ENCODE results near the gene CDKN2A. TPM values are rescaled to one million over a fixed set of nuclear protein-coding genes. Genes with fewer than 3 reads are reported as not detected.

Gene CDKN2A
- polyA plus RNA-seq, 1 of the 3 experiments (the other 2 are of a cell fraction): 41.4 TPM

DNA sequence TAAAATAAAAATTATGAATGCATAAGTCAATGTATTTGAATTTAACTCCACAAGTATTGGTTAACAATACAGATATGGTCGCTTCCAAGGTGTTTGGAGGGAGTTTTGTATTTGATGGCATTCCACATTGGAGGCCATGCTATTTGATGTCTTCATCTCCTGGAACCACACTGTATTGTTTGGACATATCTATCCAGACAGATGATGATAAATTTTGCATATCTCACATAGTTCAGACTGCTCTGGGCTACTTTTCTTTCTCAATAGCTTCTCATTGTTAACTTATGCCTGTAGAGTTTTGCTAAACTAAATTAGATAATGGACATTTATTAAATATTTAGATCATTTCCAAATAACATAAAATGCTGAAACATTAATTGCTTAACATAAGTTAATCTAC is 58.0 kb downstream of the CDKN2A start:
- ChIA-PET POLR2A (no interaction called here), CTCF (no interaction called here)
- Histone ChIP-seq H3K9me3 (no peaks in the 10 kb centered on the region), H3K79me2 (ENCODE audit: insufficient read depth) (no peaks in the 10 kb centered on the region), H3K27me3 (ENCODE audit: insufficient read depth) (no peaks in the 10 kb centered on the region), H4K20me1 (ENCODE audit: insufficient read depth) (no peaks in the 10 kb centered on the region), H3F3A (replicated peaks; ENCODE audit: insufficient read depth) (peaks cover 8% of the 10 kb centered on the region), H3K4me3 (ENCODE audit: low read depth in 2 of 2, low read length in 1 of 2) (no peak overlapping the region), H3K27ac (ENCODE audit: low read depth in 2 of 2, low read length in 1 of 2) (no peak overlapping the region), H3K36me3 (replicated peaks in 1 of 2; ENCODE audit: control insufficient read depth in 1 of 2, insufficient read depth in 2 of 2, low read length in 1 of 2) (no peaks in the 10 kb centered on the region), H3K4me2 (no peak overlapping the region), H3K9me2 (no peaks in the 10 kb centered on the region), H3K9ac (no peak overlapping the region), H3K4me1 (ENCODE audit: control insufficient read depth in 1 of 2, insufficient read depth in 2 of 2, low read depth in 1 of 2, low read length in 1 of 2) (no peaks in the 10 kb centered on the region), H2AFZ (ENCODE audit: low read depth) (no peak overlapping the region)
- TF ChIP-seq RFX5 (IDR thresholded peaks at IDR 0.05; ENCODE audit: low read length): no peak
- TF ChIP-seq TEAD4 (IDR thresholded peaks at IDR 0.05; ENCODE audit: borderline replicate concordance, insufficient read depth): no peak
- no peak for TF ChIP-seq FOXJ3 (CRISPR knock-in tag; IDR thresholded peaks at IDR 0.05)
- TF ChIP-seq GATA2 (CRISPR knock-in tag; IDR thresholded peaks at IDR 0.05): no peak
- no peak for TF ChIP-seq TCF12 (IDR thresholded peaks at IDR 0.05)
- TF ChIP-seq, protein P1, sequence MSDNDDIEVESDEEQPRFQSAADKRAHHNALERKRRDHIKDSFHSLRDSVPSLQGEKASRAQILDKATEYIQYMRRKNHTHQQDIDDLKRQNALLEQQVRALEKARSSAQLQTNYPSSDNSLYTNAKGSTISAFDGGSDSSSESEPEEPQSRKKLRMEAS (IDR thresholded peaks at IDR 0.05; ENCODE audit: low read depth): no peak
- TF ChIP-seq EP300 (IDR thresholded peaks at IDR 0.05; ENCODE audit: borderline replicate concordance in 1 of 2, low read depth in 1 of 2, low read length in 1 of 2): no peak
- TF ChIP-seq, protein P2, sequence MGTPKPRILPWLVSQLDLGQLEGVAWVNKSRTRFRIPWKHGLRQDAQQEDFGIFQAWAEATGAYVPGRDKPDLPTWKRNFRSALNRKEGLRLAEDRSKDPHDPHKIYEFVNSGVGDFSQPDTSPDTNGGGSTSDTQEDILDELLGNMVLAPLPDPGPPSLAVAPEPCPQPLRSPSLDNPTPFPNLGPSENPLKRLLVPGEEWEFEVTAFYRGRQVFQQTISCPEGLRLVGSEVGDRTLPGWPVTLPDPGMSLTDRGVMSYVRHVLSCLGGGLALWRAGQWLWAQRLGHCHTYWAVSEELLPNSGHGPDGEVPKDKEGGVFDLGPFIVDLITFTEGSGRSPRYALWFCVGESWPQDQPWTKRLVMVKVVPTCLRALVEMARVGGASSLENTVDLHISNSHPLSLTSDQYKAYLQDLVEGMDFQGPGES (IDR thresholded peaks at IDR 0.05; ENCODE audit: low read depth, low read length): no peak
- TF ChIP-seq, protein P3, sequence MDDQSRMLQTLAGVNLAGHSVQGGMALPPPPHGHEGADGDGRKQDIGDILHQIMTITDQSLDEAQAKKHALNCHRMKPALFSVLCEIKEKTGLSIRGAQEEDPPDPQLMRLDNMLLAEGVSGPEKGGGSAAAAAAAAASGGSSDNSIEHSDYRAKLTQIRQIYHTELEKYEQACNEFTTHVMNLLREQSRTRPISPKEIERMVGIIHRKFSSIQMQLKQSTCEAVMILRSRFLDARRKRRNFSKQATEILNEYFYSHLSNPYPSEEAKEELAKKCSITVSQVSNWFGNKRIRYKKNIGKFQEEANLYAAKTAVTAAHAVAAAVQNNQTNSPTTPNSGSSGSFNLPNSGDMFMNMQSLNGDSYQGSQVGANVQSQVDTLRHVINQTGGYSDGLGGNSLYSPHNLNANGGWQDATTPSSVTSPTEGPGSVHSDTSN (IDR thresholded peaks at IDR 0.05): no peak
- TF ChIP-seq YY1 (IDR thresholded peaks at IDR 0.05; ENCODE audit: low read depth): no peak
- TF ChIP-seq NRF1 (IDR thresholded peaks at IDR 0.05; ENCODE audit: low read depth, low read length): no peak
- no peak for TF ChIP-seq POLR2AphosphoS5 (IDR thresholded peaks at IDR 0.05; ENCODE audit: low read depth, low read length)
- TF ChIP-seq FOXM1 (IDR thresholded peaks at IDR 0.05; ENCODE audit: low read depth): no peak
- no peak for DNase-seq
- WGBS (ENCODE audit: low lambda C conversion rate): 89% methylated on average over 1 of the region's 1 CpG

DNA sequence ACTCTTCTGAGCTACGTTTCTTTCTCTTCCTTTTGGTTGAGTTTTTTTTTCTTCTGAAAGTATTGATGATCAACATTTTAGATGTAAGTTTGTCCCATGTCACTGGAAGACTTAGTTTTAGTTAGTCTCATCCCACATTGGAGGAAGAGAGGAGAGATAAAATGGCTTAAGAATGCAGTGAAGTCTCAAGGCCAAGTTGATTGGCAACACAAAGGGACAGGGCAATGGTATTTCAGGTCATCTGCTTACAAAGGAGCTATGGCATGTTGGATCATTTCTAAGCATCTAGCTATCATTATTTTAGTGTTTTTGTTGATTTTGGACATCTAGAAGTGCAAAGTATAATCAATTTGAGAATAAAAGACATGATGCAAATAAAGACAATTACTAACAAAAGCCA is 58.6 kb downstream of the CDKN2A start:
- no peaks in the 10 kb centered on the region for H3K36me3 ChIP-seq (replicated peaks in 1 of 2; ENCODE audit: control insufficient read depth in 1 of 2, insufficient read depth in 2 of 2, low read length in 1 of 2)
- H3K27ac ChIP-seq (ENCODE audit: low read depth in 2 of 2, low read length in 1 of 2): no peak overlapping the region
- TF ChIP-seq, protein P3 (IDR thresholded peaks at IDR 0.05): no peak
- no peak for TF ChIP-seq GABPA (IDR thresholded peaks at IDR 0.05; ENCODE audit: low read depth)
- TF ChIP-seq FOXJ3 (CRISPR knock-in tag; IDR thresholded peaks at IDR 0.05): no peak
- TF ChIP-seq TCF12 (IDR thresholded peaks at IDR 0.05): no peak
- TF ChIP-seq SMC3 (IDR thresholded peaks at IDR 0.05; ENCODE audit: low read depth, low read length): no peak
- TF ChIP-seq, protein P4, sequence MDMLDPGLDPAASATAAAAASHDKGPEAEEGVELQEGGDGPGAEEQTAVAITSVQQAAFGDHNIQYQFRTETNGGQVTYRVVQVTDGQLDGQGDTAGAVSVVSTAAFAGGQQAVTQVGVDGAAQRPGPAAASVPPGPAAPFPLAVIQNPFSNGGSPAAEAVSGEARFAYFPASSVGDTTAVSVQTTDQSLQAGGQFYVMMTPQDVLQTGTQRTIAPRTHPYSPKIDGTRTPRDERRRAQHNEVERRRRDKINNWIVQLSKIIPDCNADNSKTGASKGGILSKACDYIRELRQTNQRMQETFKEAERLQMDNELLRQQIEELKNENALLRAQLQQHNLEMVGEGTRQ (IDR thresholded peaks at IDR 0.05; ENCODE audit: borderline replicate concordance, low read depth, low read length): no peak
- no peak for TF ChIP-seq EZH2phosphoT487 (IDR thresholded peaks at IDR 0.05; ENCODE audit: borderline replicate concordance, low read depth)
- TF ChIP-seq, protein P2 (IDR thresholded peaks at IDR 0.05; ENCODE audit: low read depth, low read length): no peak
- TF ChIP-seq SIN3A (IDR thresholded peaks at IDR 0.05; ENCODE audit: borderline replicate concordance, low read depth, low read length): no peak
- no peak for TF ChIP-seq TAF1 (IDR thresholded peaks at IDR 0.05; ENCODE audit: borderline replicate concordance, low read depth, low read length)
- TF ChIP-seq JUND (IDR thresholded peaks at IDR 0.05): no peak
- TF ChIP-seq, protein P5, sequence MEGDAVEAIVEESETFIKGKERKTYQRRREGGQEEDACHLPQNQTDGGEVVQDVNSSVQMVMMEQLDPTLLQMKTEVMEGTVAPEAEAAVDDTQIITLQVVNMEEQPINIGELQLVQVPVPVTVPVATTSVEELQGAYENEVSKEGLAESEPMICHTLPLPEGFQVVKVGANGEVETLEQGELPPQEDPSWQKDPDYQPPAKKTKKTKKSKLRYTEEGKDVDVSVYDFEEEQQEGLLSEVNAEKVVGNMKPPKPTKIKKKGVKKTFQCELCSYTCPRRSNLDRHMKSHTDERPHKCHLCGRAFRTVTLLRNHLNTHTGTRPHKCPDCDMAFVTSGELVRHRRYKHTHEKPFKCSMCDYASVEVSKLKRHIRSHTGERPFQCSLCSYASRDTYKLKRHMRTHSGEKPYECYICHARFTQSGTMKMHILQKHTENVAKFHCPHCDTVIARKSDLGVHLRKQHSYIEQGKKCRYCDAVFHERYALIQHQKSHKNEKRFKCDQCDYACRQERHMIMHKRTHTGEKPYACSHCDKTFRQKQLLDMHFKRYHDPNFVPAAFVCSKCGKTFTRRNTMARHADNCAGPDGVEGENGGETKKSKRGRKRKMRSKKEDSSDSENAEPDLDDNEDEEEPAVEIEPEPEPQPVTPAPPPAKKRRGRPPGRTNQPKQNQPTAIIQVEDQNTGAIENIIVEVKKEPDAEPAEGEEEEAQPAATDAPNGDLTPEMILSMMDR (IDR thresholded peaks at IDR 0.05): no peak
- no peak overlapping the region for H2AFZ ChIP-seq (ENCODE audit: low read depth)
- H3K27me3 ChIP-seq (ENCODE audit: insufficient read depth): no peaks in the 10 kb centered on the region
- H3K4me1 ChIP-seq (ENCODE audit: control insufficient read depth in 1 of 2, insufficient read depth in 2 of 2, low read depth in 1 of 2, low read length in 1 of 2): no peaks in the 10 kb centered on the region
- no peaks in the 10 kb centered on the region for H3K79me2 ChIP-seq (ENCODE audit: insufficient read depth)
- no peak overlapping the region for H3K4me2 ChIP-seq
- no peak for DNase-seq
- no peaks in the 10 kb centered on the region for H3K9me3 ChIP-seq
- 71% methylated on average over 1 of the region's 1 CpG for WGBS (ENCODE audit: low lambda C conversion rate)
- ChIA-PET POLR2A (no interaction called here), CTCF (no interaction called here)
- H4K20me1 ChIP-seq (ENCODE audit: insufficient read depth): no peaks in the 10 kb centered on the region
- peaks cover 8% of the 10 kb centered on the region for H3F3A ChIP-seq (replicated peaks; ENCODE audit: insufficient read depth)
- H3K9ac ChIP-seq: no peak overlapping the region
- no peak overlapping the region for H3K4me3 ChIP-seq (ENCODE audit: low read depth in 2 of 2, low read length in 1 of 2)
- no peaks in the 10 kb centered on the region for H3K9me2 ChIP-seq

All from SK-N-SH (cell line).